Measurements from ENCODE around the gene MMP15. TPM values are rescaled to one million over a fixed set of nuclear protein-coding genes. Genes with fewer than 3 reads are reported as not detected.

The MMP15 gene
- total RNA-seq, 1 donor from 2014 or later: 78.7 TPM

- no peak for TF ChIP-seq CTCF (IDR thresholded peaks at IDR 0.05; ENCODE audit: insufficient read depth, low read length, poor library complexity, severe bottlenecking)
- Histone ChIP-seq H3K27me3 (ENCODE audit: control insufficient read depth, insufficient read depth, low read length) (no peaks in the 10 kb centered on the region), H3K4me3 (ENCODE audit: low read depth, low read length) (no peak overlapping the region), H3K36me3 (ENCODE audit: control insufficient read depth, insufficient read depth, low read length) (no peaks in the 10 kb centered on the region)
- DNase-seq (ENCODE audit: low read depth): no peak
Measured at GRCh38 chr16:58028541-58029070, 3.1 kb downstream of the MMP15 start.

- H3K4me3 ChIP-seq (ENCODE audit: low read depth, low read length): no peak overlapping the region
- no peaks in the 10 kb centered on the region for H3K27me3 ChIP-seq (ENCODE audit: control insufficient read depth, insufficient read depth, low read length)
- no peak for DNase-seq (ENCODE audit: low read depth)
- TF ChIP-seq CTCF (IDR thresholded peaks at IDR 0.05; ENCODE audit: insufficient read depth, low read length, poor library complexity, severe bottlenecking): no peak
- H3K36me3 ChIP-seq (ENCODE audit: control insufficient read depth, insufficient read depth, low read length): no peaks in the 10 kb centered on the region
Measured at GRCh38 chr16:58029410-58029809, 3.9 kb downstream of the MMP15 start.

- DNase-seq (ENCODE audit: low read depth): no peak
- TF ChIP-seq CTCF (IDR thresholded peaks at IDR 0.05; ENCODE audit: insufficient read depth, low read length, poor library complexity, severe bottlenecking): no peak
- no peaks in the 10 kb centered on the region for H3K36me3 ChIP-seq (ENCODE audit: control insufficient read depth, insufficient read depth, low read length)
- no peak overlapping the region for H3K4me3 ChIP-seq (ENCODE audit: low read depth, low read length)
- H3K27me3 ChIP-seq (ENCODE audit: control insufficient read depth, insufficient read depth, low read length): no peaks in the 10 kb centered on the region
Measured at GRCh38 chr16:58030136-58030840, 4.7 kb downstream of the MMP15 start.

GRCh38 chr16:58031016-58031800, 5.7 kb downstream of the MMP15 start:
- Histone ChIP-seq H3K36me3 (ENCODE audit: control insufficient read depth, insufficient read depth, low read length) (no peaks in the 10 kb centered on the region), H3K27me3 (ENCODE audit: control insufficient read depth, insufficient read depth, low read length) (no peaks in the 10 kb centered on the region), H3K4me3 (ENCODE audit: low read depth, low read length) (no peak overlapping the region)
- TF ChIP-seq CTCF (IDR thresholded peaks at IDR 0.05; ENCODE audit: insufficient read depth, low read length, poor library complexity, severe bottlenecking): no peak
- DNase-seq (ENCODE audit: low read depth): no peak

GRCh38 chr16:58032710-58033293, 7.2 kb downstream of the MMP15 start:
- TF ChIP-seq CTCF (IDR thresholded peaks at IDR 0.05; ENCODE audit: insufficient read depth, low read length, poor library complexity, severe bottlenecking): no peak
- Histone ChIP-seq H3K27me3 (ENCODE audit: control insufficient read depth, insufficient read depth, low read length) (no peaks in the 10 kb centered on the region), H3K4me3 (ENCODE audit: low read depth, low read length) (no peak overlapping the region), H3K36me3 (ENCODE audit: control insufficient read depth, insufficient read depth, low read length) (no peaks in the 10 kb centered on the region)
- DNase-seq (ENCODE audit: low read depth): no peak
